ENCODE data around the gene RHOBTB3.

DNA sequence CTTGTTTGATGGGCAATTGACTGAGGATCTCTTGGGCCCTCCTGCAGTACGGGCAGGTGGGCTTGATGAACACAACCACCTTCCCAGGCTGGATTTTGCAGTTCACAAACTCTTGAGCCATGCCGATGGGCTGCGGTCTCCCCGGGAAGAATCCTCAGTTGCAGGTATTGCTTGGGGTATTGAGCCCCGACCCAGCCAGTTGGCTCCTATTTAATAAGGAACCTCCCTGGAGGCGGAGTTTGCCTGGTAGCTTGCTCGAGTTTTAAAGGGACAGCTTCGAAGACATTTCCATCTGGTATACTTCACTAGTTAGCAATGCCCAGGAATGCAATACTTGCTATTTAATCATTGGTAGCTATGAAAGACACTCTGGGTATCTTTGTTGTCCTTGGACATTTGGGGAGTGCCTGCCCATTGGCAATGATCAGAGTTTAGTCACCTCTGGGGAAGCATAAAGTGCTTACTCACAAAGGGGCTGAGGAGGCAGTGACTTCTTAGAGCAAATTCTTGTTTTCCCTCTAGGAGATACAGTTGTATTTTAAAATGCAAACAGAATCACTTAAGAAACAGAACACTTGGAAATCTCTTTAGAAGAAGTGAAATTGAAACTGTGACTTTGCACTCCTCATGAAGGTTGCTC, 91.5 kb downstream of the RHOBTB3 start, which contains the start of gene GLRX:
- no peak for TF ChIP-seq WRNIP1 (IDR thresholded peaks at IDR 0.05; ENCODE audit: borderline replicate concordance, low read depth, low read length)
- TF ChIP-seq JUND (IDR thresholded peaks at IDR 0.05; ENCODE audit: low read depth, low read length), result no peak
- TF ChIP-seq EGR1 (IDR thresholded peaks at IDR 0.05; ENCODE audit: borderline replicate concordance in 1 of 2, low read depth in 2 of 2, low read length in 2 of 2), result no peak
- TF ChIP-seq E2F8 (IDR thresholded peaks at IDR 0.05; ENCODE audit: low read depth, partially characterized antibody), result no peak
- TF ChIP-seq POLR2A (IDR thresholded peaks at IDR 0.05; ENCODE audit: low read depth, low read length), result peak; percentile 69
- TF ChIP-seq, protein P1, sequence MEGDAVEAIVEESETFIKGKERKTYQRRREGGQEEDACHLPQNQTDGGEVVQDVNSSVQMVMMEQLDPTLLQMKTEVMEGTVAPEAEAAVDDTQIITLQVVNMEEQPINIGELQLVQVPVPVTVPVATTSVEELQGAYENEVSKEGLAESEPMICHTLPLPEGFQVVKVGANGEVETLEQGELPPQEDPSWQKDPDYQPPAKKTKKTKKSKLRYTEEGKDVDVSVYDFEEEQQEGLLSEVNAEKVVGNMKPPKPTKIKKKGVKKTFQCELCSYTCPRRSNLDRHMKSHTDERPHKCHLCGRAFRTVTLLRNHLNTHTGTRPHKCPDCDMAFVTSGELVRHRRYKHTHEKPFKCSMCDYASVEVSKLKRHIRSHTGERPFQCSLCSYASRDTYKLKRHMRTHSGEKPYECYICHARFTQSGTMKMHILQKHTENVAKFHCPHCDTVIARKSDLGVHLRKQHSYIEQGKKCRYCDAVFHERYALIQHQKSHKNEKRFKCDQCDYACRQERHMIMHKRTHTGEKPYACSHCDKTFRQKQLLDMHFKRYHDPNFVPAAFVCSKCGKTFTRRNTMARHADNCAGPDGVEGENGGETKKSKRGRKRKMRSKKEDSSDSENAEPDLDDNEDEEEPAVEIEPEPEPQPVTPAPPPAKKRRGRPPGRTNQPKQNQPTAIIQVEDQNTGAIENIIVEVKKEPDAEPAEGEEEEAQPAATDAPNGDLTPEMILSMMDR (IDR thresholded peaks at IDR 0.05 in 2 of 3, conservative IDR thresholded peaks at IDR 0.05 in 1 of 3; ENCODE audit: control insufficient read depth in 2 of 3, extremely low read depth in 1 of 3, insufficient read depth in 1 of 3, low read depth in 3 of 3, low read length in 3 of 3), result no peak
- TF ChIP-seq CEBPB (IDR thresholded peaks at IDR 0.05; ENCODE audit: borderline replicate concordance in 1 of 2, low read depth in 2 of 2, low read length in 2 of 2), result no peak
- TF ChIP-seq BMI1 (IDR thresholded peaks at IDR 0.05; ENCODE audit: borderline replicate concordance), result no peak
- TF ChIP-seq, protein P2, sequence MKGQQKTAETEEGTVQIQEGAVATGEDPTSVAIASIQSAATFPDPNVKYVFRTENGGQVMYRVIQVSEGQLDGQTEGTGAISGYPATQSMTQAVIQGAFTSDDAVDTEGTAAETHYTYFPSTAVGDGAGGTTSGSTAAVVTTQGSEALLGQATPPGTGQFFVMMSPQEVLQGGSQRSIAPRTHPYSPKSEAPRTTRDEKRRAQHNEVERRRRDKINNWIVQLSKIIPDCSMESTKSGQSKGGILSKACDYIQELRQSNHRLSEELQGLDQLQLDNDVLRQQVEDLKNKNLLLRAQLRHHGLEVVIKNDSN (IDR thresholded peaks at IDR 0.05; ENCODE audit: borderline replicate concordance, extremely low read length, insufficient read depth, low read depth, low read length), result no peak
